HG03439 (cell line): ENCODE results near the gene RPL12.

Experiments used
- ATAC-seq: cut with Tn5 transposase; IDR thresholded peaks from one replicate; pipeline ENCODE4 v1.9.1; 2021; ENCODE audit warnings: mild to moderate bottlenecking, moderate library complexity; ENCODE audit not compliant: unreplicated experiment

RPL12 gene

GRCh38 chr9:127444921-127445850 is 6.0 kb downstream of the RPL12 start:
- ATAC-seq, result no peak

GRCh38 chr9:127444283-127444920 is 6.8 kb downstream of the RPL12 start:
- ATAC-seq, result no peak

GRCh38 chr9:127438394-127438793 is 12.8 kb downstream of the RPL12 start:
- no peak for ATAC-seq

- no peak for ATAC-seq
These were observed 13.5 kb downstream of the RPL12 start for GRCh38 chr9:127437497-127438264.

- no peak for ATAC-seq
These were observed 20.8 kb downstream of the RPL12 start for GRCh38 chr9:127430415-127430814.

GRCh38 chr9:127428348-127428747 is 22.9 kb downstream of the RPL12 start:
- no peak for ATAC-seq

GRCh38 chr9:127426756-127427155 is 24.4 kb downstream of the RPL12 start:
- ATAC-seq, result no peak

- no peak for ATAC-seq
These were observed 26.6 kb downstream of the RPL12 start for GRCh38 chr9:127424676-127424999.

GRCh38 chr9:127423934-127424675 is 27.1 kb downstream of the RPL12 start, which contains the start of gene ZNF79:
TSS of gene ZNF79 (plus strand) at chr9:127424382. CDS start at chr9:127424788, 406 bp downstream.
- ATAC-seq, result peak; percentile 86

- no peak for ATAC-seq
These were observed 27.7 kb downstream of the RPL12 start for GRCh38 chr9:127423476-127423933.

- ATAC-seq, result no peak
These were observed 28.4 kb downstream of the RPL12 start for GRCh38 chr9:127422787-127423186.

GRCh38 chr9:127422133-127422782 is 28.9 kb downstream of the RPL12 start:
- ATAC-seq, result no peak

GRCh38 chr9:127421057-127421456 is 30.1 kb downstream of the RPL12 start:
- ATAC-seq, result no peak

GRCh38 chr9:127419348-127419747 is 31.9 kb downstream of the RPL12 start:
- no peak for ATAC-seq

GRCh38 chr9:127418037-127418471 is 33.2 kb downstream of the RPL12 start:
- no peak for ATAC-seq

- no peak for ATAC-seq
These were observed 33.8 kb downstream of the RPL12 start for GRCh38 chr9:127417131-127418036.

- ATAC-seq, result no peak
These were observed 35.5 kb downstream of the RPL12 start for GRCh38 chr9:127415657-127416056.

GRCh38 chr9:127415141-127415540 is 36.1 kb downstream of the RPL12 start:
- ATAC-seq, result no peak

- ATAC-seq, result no peak
These were observed 40.1 kb downstream of the RPL12 start for GRCh38 chr9:127411122-127411521.
